KOPT-K1 (cell line): ENCODE measurements around the gene EPHA5.

Experiments
- H3K27ac ChIP-seq: fragments of 200-600 bp; sonication (generic); 2 replicates; pipeline ENCODE4 v1.5.1; 2016; ENCODE audit warnings: antibody characterized with exemption, mild to moderate bottlenecking, low read depth, low read length; ENCODE audit not compliant: poor library complexity, severe bottlenecking
- H3K36me3 ChIP-seq: fragments of 200-600 bp; sonication (generic); 2 replicates; pipeline ENCODE4 v1.5.1; 2017; ENCODE audit warnings: antibody characterized with exemption, mild to moderate bottlenecking, low read length, moderate library complexity; ENCODE audit not compliant: insufficient read depth
- H3K9me3 ChIP-seq: fragments of 200-600 bp; sonication (generic); 2 replicates; pipeline ENCODE4 v1.5.1; 2017; ENCODE audit warnings: antibody characterized with exemption, low read length, mild to moderate bottlenecking; ENCODE audit not compliant: insufficient read depth, poor library complexity, severe bottlenecking

EPHA5 gene

DNA sequence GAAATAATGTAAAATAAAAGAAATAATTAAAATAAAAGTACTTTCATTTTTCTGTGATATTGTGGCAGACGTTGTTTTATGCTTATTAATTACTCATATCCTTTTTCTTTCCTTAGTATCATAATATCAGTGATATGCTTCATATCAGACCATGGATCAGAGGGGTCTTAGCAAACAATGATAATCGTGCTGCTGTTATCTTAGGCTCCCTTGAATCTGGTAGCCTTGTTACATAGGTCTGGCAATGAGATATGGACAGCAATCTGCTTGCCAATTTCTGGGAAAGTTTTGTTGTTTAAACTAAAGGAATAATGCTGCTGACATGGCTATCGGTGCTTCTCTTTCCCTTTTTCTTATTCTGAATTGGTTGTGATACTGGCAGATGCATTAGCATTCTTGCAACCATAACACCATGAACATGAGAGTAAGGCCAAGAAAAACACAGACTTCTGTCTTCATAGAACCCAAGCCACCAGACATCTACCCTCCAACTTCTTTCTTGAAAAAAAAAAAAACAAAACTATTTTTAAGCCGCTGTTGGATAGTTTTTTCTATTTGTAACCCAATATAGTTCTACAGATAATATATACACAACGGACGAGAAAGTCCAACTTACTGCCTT lies 16.4 kb downstream of the EPHA5 start:
- H3K36me3 ChIP-seq = no peaks in the 10 kb centered on the region
- no peaks in the 10 kb centered on the region for H3K9me3 ChIP-seq
- no peak overlapping the region for H3K27ac ChIP-seq

DNA sequence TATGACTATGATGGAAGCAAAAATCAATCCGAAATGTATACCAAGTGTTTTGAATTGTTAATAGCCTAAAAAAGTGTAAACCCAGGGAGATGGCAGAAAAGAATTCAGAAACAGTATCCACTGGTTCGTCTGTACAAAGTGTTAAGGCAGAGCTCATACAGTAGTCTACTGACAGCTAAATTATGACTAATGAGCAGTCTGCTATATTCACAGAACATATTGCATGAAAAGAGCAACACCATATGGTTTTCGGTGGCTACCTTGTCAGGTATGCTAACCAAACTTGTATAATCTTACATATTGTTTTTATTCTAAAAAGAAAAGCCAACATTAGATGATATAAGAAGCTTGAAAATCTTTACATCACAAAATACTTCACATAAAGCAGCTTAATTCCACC lies 18.5 kb downstream of the EPHA5 start:
- H3K9me3 ChIP-seq = no peaks in the 10 kb centered on the region
- no peaks in the 10 kb centered on the region for H3K36me3 ChIP-seq
- H3K27ac ChIP-seq = no peak overlapping the region

DNA sequence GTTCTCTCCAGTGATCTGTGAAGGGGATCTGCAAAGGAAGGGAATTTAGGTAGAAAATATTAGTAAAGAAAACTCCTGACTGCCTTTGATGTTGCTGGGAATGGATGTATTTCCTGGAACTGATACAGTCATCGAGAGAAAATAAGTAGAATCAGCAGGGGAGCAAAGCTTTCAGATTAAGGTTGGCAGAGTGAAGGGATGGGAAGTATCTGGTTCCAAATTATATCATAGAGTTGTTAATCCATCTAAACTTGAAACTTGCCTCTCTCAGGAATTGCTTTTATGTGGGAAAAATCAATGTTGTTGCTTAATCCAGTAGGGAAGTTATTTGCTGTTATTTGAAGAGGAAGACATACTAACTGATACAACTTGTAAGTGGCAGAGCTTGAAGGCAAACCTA lies 19.3 kb downstream of the EPHA5 start:
- H3K9me3 ChIP-seq = no peaks in the 10 kb centered on the region
- no peak overlapping the region for H3K27ac ChIP-seq
- no peaks in the 10 kb centered on the region for H3K36me3 ChIP-seq

DNA sequence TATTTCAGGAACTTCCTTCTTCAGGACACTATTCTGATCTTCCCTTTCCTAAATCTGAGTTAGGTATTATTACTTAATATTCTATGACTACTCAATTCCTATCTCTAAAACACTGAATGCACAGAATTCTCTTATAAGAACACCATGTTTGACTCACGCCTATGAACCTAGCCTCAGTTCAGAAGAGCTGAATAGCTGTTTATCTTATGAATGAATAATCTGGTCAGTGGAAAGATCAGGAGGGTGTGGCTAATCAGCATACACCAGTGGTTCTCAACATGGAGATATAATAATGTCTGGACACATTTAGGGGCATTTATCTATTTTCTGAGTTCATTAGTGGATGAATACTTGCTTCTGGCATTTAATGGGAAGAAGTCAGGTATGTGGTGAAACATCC lies 24.2 kb downstream of the EPHA5 start:
- Histone ChIP-seq H3K9me3 (no peaks in the 10 kb centered on the region), H3K27ac (no peak overlapping the region), H3K36me3 (no peaks in the 10 kb centered on the region)

DNA sequence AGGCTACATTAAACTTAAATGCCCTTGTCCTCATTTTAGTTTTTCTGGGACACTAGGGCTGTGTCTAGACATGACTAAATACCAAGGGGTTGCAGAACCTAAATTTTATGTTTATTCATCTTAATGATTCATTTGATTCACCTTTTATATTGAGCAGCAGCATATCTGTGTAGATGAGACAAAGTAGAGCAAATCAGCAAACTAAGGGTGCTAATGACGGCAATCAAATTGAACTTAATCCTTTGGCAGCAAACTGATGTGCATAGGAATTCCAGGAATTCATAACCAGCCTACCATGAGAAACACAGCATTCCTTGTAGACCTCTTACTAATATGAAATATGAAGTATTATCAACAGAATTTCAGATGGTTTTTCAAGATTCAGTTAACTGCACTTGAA lies 25.1 kb downstream of the EPHA5 start:
- Histone ChIP-seq H3K9me3 (no peaks in the 10 kb centered on the region), H3K27ac (no peak overlapping the region), H3K36me3 (no peaks in the 10 kb centered on the region)

DNA sequence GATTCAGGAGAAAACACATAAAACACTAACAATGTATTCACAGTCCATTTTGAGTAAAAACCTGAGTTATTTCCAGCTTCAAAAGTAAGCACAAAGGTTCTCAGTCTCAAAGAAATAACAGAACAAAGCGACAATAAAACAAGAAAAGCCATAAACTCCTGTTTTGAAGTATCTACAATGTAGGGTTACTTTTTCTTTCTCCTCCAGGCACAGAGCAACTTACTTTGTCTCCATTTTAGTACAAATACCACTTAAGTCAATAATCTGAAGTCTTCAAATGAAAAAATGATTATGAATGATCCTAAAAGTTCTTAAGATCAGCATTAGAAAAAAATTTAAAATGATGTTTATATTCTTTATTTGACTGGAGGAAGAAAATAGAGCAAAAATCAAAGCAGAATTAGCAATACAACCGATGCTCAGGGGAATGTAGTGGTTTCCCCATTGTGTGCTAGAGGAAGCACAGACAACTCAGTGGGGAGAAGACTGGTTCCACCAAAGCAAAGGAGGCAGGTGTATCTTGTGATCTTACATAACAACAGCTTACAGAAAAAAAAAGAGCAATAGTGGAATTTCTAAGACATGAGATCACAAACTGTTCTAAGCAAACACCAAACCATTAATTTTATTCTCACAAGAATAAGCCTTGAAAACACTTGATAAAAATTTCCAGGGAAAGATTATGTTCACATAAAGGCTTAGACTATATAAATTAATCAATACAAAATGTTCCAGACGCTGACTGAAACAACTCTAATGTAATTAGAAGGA lies 35.1 kb downstream of the EPHA5 start:
- Histone ChIP-seq H3K9me3 (no peaks in the 10 kb centered on the region), H3K27ac (no peak overlapping the region)

DNA sequence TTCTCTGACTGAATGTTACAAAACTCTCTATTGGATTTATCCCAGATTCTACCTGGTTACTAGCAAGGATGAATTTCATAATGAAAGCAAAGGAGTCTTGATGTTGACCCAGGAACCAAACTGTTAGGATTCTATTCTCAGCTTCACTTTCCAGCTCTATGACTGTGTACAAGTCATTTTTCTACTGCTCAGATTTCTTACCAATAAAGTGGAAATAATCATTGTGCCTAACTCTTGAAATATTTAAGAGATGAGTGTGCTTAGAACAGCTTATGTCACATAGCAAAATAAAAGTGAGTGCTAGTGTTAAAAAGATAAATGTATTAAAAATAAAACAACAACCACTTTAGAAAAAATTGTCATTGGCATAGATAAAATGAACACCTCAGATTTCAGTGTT lies 45.6 kb downstream of the EPHA5 start:
- Histone ChIP-seq H3K36me3 (no peaks in the 10 kb centered on the region), H3K27ac (no peak overlapping the region)

More for the DNA sequence above, 35.1 kb downstream of the EPHA5 start:
- no peaks in the 10 kb centered on the region for H3K36me3 ChIP-seq

DNA sequence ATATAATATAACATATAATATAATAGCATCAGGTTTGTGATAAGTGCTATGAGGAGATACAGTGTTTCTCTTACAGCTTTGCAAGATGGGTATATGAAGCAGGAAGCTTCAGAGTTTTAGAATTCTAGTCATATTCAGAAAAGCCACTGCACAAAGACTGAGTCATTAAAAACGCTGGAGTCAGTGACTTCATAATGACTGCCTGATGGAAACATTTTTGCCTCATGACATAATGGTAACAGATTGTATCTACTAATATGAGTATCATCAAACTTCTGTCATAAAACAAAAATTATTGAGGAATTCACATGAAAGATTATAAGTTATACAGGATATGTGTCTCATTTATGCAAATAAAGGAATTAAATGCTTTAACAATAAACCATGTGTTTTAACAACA lies 46.8 kb downstream of the EPHA5 start:
- no peak overlapping the region for H3K27ac ChIP-seq
- no peaks in the 10 kb centered on the region for H3K9me3 ChIP-seq
- no peaks in the 10 kb centered on the region for H3K36me3 ChIP-seq

More for the DNA sequence above, 45.6 kb downstream of the EPHA5 start:
- no peaks in the 10 kb centered on the region for H3K9me3 ChIP-seq

DNA sequence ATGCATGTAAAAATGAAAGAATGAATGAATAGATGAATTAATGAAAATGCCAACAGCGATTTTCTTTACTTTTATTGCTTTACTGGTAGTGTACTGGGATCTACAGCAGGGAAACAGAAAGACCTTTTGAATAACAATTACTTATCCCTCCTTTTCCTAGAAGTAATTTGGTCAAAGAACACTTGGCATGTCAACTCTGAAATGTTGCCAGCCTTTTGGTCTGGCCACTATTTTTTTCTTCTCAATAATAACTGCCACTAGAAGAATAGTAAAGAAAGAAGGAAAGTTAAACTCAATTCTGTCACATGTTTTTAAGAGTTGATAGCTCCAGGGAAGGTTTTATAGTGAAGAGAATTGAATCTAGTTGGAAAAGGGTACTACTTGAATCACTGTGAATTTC lies 52.9 kb downstream of the EPHA5 start:
- Histone ChIP-seq H3K36me3 (no peaks in the 10 kb centered on the region), H3K9me3 (no peaks in the 10 kb centered on the region)

DNA sequence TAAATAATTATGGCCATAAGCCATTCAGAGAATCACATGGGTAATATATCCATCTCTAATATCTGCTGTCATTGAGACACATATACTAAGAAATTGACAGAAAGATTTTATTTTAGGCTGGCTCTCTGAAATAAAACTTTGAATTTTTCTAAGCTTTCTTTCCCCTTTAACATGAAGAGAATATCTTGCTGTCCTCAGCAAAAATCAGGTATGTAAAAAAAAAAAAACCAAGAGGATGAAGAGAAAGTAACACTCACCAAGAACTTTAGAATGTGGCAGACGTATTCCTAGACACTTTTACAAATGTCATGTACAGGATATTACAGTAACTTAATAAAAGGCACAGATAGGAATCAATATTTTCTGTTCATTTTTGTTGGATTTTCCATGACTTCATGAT lies 65.8 kb downstream of the EPHA5 start:
- H3K27ac ChIP-seq = no peak overlapping the region
- no peaks in the 10 kb centered on the region for H3K36me3 ChIP-seq
- H3K9me3 ChIP-seq = no peaks in the 10 kb centered on the region

More for the DNA sequence above, 52.9 kb downstream of the EPHA5 start:
- H3K27ac ChIP-seq = no peak overlapping the region

DNA sequence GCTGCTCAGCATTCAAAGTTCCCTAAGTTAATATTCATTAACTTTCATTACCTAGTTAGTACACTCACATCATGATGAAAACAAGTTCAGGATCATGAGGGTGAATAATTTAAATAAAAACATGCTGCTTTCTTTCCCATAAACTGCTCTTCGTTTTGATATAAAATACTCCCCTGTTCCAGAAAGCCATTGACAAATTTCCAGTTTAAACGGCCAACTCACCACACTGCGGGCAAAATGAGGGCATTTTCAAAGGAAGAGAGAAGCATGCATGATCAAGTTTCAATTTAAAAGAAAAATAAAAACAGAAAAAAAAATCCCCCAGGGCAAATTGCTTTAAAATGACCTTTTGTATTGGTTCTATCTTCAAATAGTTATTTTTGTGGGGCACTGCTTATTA lies 69.6 kb downstream of the EPHA5 start:
- Histone ChIP-seq H3K27ac (no peak overlapping the region), H3K9me3 (peaks cover 3% of the 10 kb centered on the region), H3K36me3 (no peaks in the 10 kb centered on the region)

DNA sequence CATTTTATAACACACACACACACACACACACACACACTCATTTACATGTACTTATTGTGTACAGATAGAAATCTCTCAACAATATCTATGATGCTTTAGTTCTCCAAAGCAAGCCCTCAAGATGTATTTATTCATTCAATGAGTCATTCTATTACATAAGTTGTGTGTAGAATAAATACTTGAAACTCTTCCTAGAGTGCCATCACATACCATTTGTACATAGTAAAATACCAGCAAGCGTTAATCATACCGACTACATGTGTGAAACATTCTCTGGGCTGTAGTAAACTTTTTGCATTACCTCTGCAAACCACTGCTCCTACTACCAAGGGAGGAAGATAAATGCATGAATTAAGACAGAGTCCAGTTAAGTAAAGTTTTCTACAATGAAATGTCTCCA lies 70.9 kb downstream of the EPHA5 start:
- Histone ChIP-seq H3K36me3 (no peaks in the 10 kb centered on the region), H3K27ac (no peak overlapping the region), H3K9me3 (peaks cover 3% of the 10 kb centered on the region)

DNA sequence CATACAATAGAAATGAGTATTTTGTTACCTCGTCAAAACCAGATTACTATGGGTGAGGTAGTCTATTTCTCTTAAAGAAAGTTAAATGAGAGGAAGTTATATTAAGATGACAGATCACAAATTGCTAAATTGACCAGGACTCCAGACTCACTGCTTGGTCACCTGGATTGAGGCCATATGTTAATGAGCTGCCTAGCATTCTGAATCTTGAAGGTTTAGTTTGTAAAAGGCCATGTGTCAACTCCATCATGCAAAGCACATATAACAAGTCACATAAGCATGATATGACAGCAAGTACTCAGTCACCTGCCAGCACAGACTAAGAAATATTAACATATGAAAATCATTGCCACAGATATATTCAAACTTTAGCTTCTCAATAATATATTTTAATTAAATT lies 72.6 kb downstream of the EPHA5 start:
- H3K36me3 ChIP-seq = no peaks in the 10 kb centered on the region
- H3K9me3 ChIP-seq = peaks cover 3% of the 10 kb centered on the region
- H3K27ac ChIP-seq = no peak overlapping the region

DNA sequence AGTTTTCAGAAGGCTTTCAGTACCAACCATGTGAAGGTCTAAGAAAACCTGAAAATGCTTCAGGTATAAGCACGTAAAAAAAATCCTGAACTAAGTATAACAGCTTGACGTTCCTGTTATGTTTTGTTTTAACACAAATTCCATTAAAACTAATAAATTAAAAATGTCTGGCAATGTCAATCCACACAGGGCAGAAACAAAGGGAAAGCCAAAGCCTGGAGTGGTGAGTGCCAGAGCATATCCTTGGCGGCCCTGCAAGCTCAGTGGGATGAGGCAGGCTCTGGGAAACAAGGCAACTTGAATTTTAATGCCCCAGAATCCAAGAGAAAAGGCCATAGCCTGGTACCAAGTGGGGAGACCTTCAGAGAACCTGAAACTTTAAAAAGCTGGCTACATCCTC lies 78.2 kb downstream of the EPHA5 start:
- Histone ChIP-seq H3K36me3 (no peaks in the 10 kb centered on the region), H3K27ac (no peak overlapping the region), H3K9me3 (peaks cover 3% of the 10 kb centered on the region)

DNA sequence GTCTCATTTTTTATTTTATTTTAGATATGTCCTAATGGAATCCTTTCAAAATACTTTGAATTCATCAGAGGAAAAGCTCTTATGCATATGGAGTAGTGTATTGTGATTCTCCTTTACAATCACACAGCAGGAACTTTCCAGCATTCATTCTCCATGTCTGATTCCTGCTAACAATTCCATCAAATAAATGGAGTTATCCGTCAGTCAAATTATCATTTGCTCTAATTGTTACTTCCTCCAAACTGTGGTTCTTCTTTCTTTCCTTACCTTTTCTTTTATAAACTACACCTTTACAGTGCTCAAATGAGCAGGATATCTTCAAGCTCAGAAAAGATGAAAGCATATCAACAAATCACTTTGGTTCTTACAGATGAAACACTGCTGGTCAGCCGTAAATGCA lies 80.4 kb downstream of the EPHA5 start:
- Histone ChIP-seq H3K27ac (no peak overlapping the region), H3K9me3 (no peaks in the 10 kb centered on the region), H3K36me3 (no peaks in the 10 kb centered on the region)

DNA sequence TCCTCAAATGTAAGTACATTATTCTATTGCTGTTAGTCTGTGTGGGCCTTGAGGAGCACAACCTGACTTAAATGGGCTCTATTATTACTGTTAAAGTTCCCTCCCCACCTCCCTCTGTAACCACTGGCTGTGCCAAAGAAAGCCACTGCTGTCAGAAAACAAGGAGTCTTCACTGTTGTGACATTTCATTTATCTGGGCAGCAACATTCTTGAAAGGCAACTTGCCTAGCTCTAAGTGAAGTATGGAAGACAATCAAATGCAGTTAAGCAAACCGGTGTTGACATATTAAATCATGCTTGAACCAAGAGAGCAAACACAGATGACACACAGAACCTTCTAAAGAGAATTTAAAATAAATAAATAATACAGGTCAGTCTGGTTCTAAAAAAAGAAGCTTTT lies 81.0 kb downstream of the EPHA5 start:
- no peak overlapping the region for H3K27ac ChIP-seq

More for the DNA sequence above, 81.0 kb downstream of the EPHA5 start:
- Histone ChIP-seq H3K9me3 (no peaks in the 10 kb centered on the region), H3K36me3 (no peaks in the 10 kb centered on the region)
